H1 (cell line): ENCODE measurements around the gene UPF2. TPM values are rescaled to one million over a fixed set of nuclear protein-coding genes. Genes with fewer than 3 reads are reported as not detected.

ENCODE experiments used
- CTCF ChIA-PET: fragments of 300-600 bp; sonication (Branson Sonifier 250); formaldehyde crosslinking; loops from one replicate; lab custom pipeline; 2021; ENCODE audit not compliant: partially characterized antibody; lab: Charles Lee
- POLR2A ChIA-PET: fragments of 300-600 bp; sonication (Branson Sonifier 250); formaldehyde crosslinking; loops from one replicate; lab custom pipeline; 2021; ENCODE audit warnings: inconsistent platforms; ENCODE audit not compliant: partially characterized antibody; lab: Charles Lee
- DNase-seq, 2 experiments: peaks; one replicate each; pipeline versions ENCODE4 v3.0.0 to v3.0.0-alpha.2; 2010 to 2022; ENCODE audit warnings: low spot score in 2 of 2, low read depth in 1 of 2, mixed read lengths in 1 of 2
- FAIRE-seq: peaks from 2 replicates; lab custom pipeline; 2011; peaks lifted over from hg19 to GRCh38; lab: Jason Lieb, UNC
- H2AFZ ChIP-seq: 2 replicates; pipeline ENCODE4 v1.8.1; 2012; ENCODE audit warnings: low read length, inconsistent platforms
- H2AK5ac ChIP-seq: 2 replicates; pipeline ENCODE4 v1.6.1; 2013; ENCODE audit warnings: low read depth, low read length
- H2BK120ac ChIP-seq: replicated peaks from 2 replicates; pipeline ENCODE3; 2013; ENCODE audit warnings: low read depth, low read length, inconsistent platforms
- H2BK12ac ChIP-seq: 2 replicates; pipeline ENCODE4 v1.6.1; 2013; ENCODE audit warnings: low read depth, low read length
- H2BK15ac ChIP-seq: 2 replicates; pipeline ENCODE4 v1.6.1; 2013; ENCODE audit warnings: low read length
- H2BK20ac ChIP-seq: 2 replicates; pipeline ENCODE4 v1.6.1; 2013; ENCODE audit warnings: low read length
- H2BK5ac ChIP-seq: 2 replicates; pipeline ENCODE4 v1.6.1; 2013; ENCODE audit warnings: low read depth, low read length
- H3K14ac ChIP-seq: 2 replicates; pipeline ENCODE4 v1.6.1; 2013; ENCODE audit warnings: inconsistent platforms; ENCODE audit not compliant: insufficient read length
- H3K18ac ChIP-seq: 2 replicates; pipeline ENCODE4 v1.6.1; 2013; ENCODE audit warnings: low read length; ENCODE audit errors: extremely low read depth
- H3K23ac ChIP-seq: 2 replicates; pipeline ENCODE4 v1.6.1; 2013; ENCODE audit warnings: inconsistent platforms; ENCODE audit not compliant: insufficient read length
- H3K23me2 ChIP-seq: 2 replicates; pipeline ENCODE4 v1.6.1; 2013; ENCODE audit warnings: low read depth, low read length
- H3K27ac ChIP-seq: 2 replicates; pipeline ENCODE4 v1.6.1; 2011; ENCODE audit warnings: low read depth, low read length, inconsistent platforms
- H3K27me3 ChIP-seq, 4 experiments: replicated peaks in 1 of 4; 1 replicate in 1 of 4; 2 replicates in 3 of 4; pipeline versions ENCODE4 v1.6.1 to v1.8.1; 2011 to 2013; ENCODE audit warnings: low read length in 3 of 4, mild to moderate bottlenecking in 3 of 4, inconsistent platforms in 2 of 4, mixed read lengths in 2 of 4, moderate library complexity in 1 of 4; ENCODE audit not compliant: control insufficient read depth in 3 of 4, insufficient read depth in 3 of 4; ENCODE audit errors: extremely low read depth in 1 of 4
- H3K36me3 ChIP-seq, 4 experiments: 2 replicates each; pipeline versions ENCODE4 v1.6.1 to v1.8.1; 2011 to 2013; ENCODE audit warnings: mild to moderate bottlenecking in 4 of 4, low read length in 3 of 4, moderate library complexity in 2 of 4, control low read depth in 1 of 4, inconsistent platforms in 1 of 4; ENCODE audit not compliant: insufficient read depth in 4 of 4, control insufficient read depth in 2 of 4
- H3K4ac ChIP-seq: replicated peaks from 2 replicates; pipeline ENCODE3; 2013; ENCODE audit warnings: low read length, low read depth, mixed read lengths, inconsistent platforms; ENCODE audit not compliant: insufficient read length
- H3K4me1 ChIP-seq, 4 experiments: replicated peaks in 1 of 4; 1 replicate in 1 of 4; 2 replicates in 3 of 4; pipeline versions ENCODE4 v1.6.1 to v1.8.1; 2011 to 2013; ENCODE audit warnings: low read length in 3 of 4, inconsistent platforms in 2 of 4, mixed read lengths in 1 of 4; ENCODE audit not compliant: insufficient read depth in 4 of 4, control insufficient read depth in 3 of 4
- H3K4me2 ChIP-seq, 2 experiments: 2 replicates each; pipeline versions ENCODE4 v1.6.1 to v1.8.1; 2011 to 2013; ENCODE audit warnings: low read depth in 2 of 2, low read length in 2 of 2, control low read depth in 1 of 2, inconsistent platforms in 1 of 2, mild to moderate bottlenecking in 1 of 2; ENCODE audit not compliant: insufficient read depth in 1 of 2
- H3K4me3 ChIP-seq, 4 experiments: fragments of 200-600, 300-600 bp in 1 of 4; sonication (generic), shearing (Covaris generic), sonication (Bioruptor Twin) in 1 of 4; 2 replicates each; pipeline versions ENCODE4 v1.5.1 to v1.8.1; 2011 to 2016; ENCODE audit warnings: low read length in 4 of 4, low read depth in 3 of 4, control low read depth in 2 of 4, inconsistent platforms in 2 of 4, mild to moderate bottlenecking in 2 of 4, mixed read lengths in 1 of 4, moderate library complexity in 1 of 4; ENCODE audit not compliant: insufficient read depth in 2 of 4; ENCODE audit errors: extremely low read depth in 1 of 4
- H3K56ac ChIP-seq: replicated peaks from 2 replicates; pipeline ENCODE3; 2013; ENCODE audit warnings: low read depth, mild to moderate bottlenecking, mixed read lengths, low read length, inconsistent platforms; ENCODE audit not compliant: insufficient read length
- H3K79me1 ChIP-seq: 2 replicates; pipeline ENCODE4 v1.6.1; 2013; ENCODE audit warnings: low read depth, low read length, control low read depth
- H3K79me2 ChIP-seq, 2 experiments: 2 replicates each; pipeline versions ENCODE4 v1.6.1 to v1.8.1; 2012 to 2013; ENCODE audit warnings: low read length in 2 of 2, mild to moderate bottlenecking in 2 of 2, inconsistent platforms in 1 of 2; ENCODE audit not compliant: insufficient read depth in 2 of 2, control insufficient read depth in 1 of 2
- H3K9ac ChIP-seq, 4 experiments: replicated peaks in 1 of 4; 1 replicate in 1 of 4; 2 replicates in 3 of 4; pipeline versions ENCODE4 v1.6.1 to v1.8.1; 2011 to 2013; ENCODE audit warnings: low read depth in 3 of 4, low read length in 3 of 4, control low read depth in 2 of 4, mild to moderate bottlenecking in 2 of 4, moderate library complexity in 2 of 4, inconsistent platforms in 1 of 4; ENCODE audit errors: extremely low read depth in 1 of 4
- H3K9me3 ChIP-seq, 2 experiments: 2 replicates each; pipeline versions ENCODE4 v1.6.1 to v1.8.1; 2012 to 2013; ENCODE audit warnings: mild to moderate bottlenecking in 2 of 2, moderate library complexity in 2 of 2, control low read depth in 1 of 2, inconsistent platforms in 1 of 2, low read depth in 1 of 2, low read length in 1 of 2, mixed read lengths in 1 of 2; ENCODE audit not compliant: insufficient read depth in 2 of 2
- H4K20me1 ChIP-seq, 2 experiments: replicated peaks in 1 of 2; 2 replicates each; pipeline versions ENCODE3 to v1.8.1; 2011 to 2013; ENCODE audit warnings: inconsistent platforms in 2 of 2, low read length in 2 of 2, mild to moderate bottlenecking in 1 of 2; ENCODE audit not compliant: insufficient read depth in 2 of 2, control insufficient read depth in 1 of 2
- H4K5ac ChIP-seq: 2 replicates; pipeline ENCODE4 v1.6.1; 2013; ENCODE audit warnings: low read length, low read depth, mixed read lengths, inconsistent platforms; ENCODE audit not compliant: insufficient read length
- H4K8ac ChIP-seq: 2 replicates; pipeline ENCODE4 v1.8.0; 2013; ENCODE audit warnings: mild to moderate bottlenecking, moderate library complexity, low read length, inconsistent platforms; ENCODE audit not compliant: insufficient read depth; ENCODE audit errors: extremely low read depth
- H4K91ac ChIP-seq: replicated peaks from 2 replicates; pipeline ENCODE3; 2013; ENCODE audit warnings: low read length, mixed read lengths, inconsistent platforms; ENCODE audit not compliant: insufficient read length
- ATF3 ChIP-seq: IDR thresholded peaks from 2 replicates; pipeline ENCODE4 v1.6.1; 2011; ENCODE audit warnings: low read depth, mild to moderate bottlenecking, low read length; ENCODE audit not compliant: insufficient read depth
- JUND ChIP-seq: IDR thresholded peaks from 2 replicates; pipeline ENCODE4 v1.6.1; 2011; ENCODE audit warnings: mild to moderate bottlenecking, improper control_type of control experiment, low read length
- RFX5 ChIP-seq: IDR thresholded peaks from 2 replicates; pipeline ENCODE4 v1.6.1; 2011; ENCODE audit warnings: low read depth, low read length, improper control_type of control experiment, borderline replicate concordance
- TBP ChIP-seq: IDR thresholded peaks from 2 replicates; pipeline ENCODE4 v1.6.1; 2011; ENCODE audit warnings: low read depth, low read length, improper control_type of control experiment
- WGBS, 2 experiments: shearing (Covaris generic) in 1 of 2; methylation state at CpG; one replicate each; pipeline versions ENCODE4 v1.1.6 to v1.1.7; 2013 to 2015; ENCODE audit warnings: low lambda C conversion rate in 2 of 2, mixed read lengths in 2 of 2, inconsistent platforms in 1 of 2, low coverage in 1 of 2, missing lambda C conversion rate in 1 of 2; ENCODE audit not compliant: insufficient replicate concordance in 2 of 2, insufficient coverage in 1 of 2, insufficient read length in 1 of 2; ENCODE audit errors: extremely low coverage in 1 of 2, missing lambda C conversion rate in 1 of 2; 5-methylcytosine and 5-hydroxymethylcytosine counted together
- polyA plus RNA-seq, 7 experiments: library from polyadenylated mRNA; depleted of rRNA in 3 of 7; stranded (reverse) in 5 of 7; unstranded in 2 of 7; fragments of >200 nt in 5 of 7; fragments of 200-250 nt in 2 of 7; gene quantifications; 1 replicate in 5 of 7; 2 replicates in 1 of 7; 4 replicates in 1 of 7; pipeline versions ENCODE4 v1.2.1 to v1.2.3, GENCODE V29; 2011 to 2013; ENCODE audit warnings: missing spikeins in 2 of 7, mixed read lengths in 2 of 7
- total RNA-seq: library from RNA; stranded (reverse); fragmentation: NEBNext Ultra II Directional; extraction: Animal tissue kit (Norgen Biotek cat#: 25700); gene quantifications from 2 replicates; pipeline ENCODE4 v1.2.1, GENCODE V29; 2021

The UPF2 gene
- total and polyA plus RNA-seq, 2 of the 8 experiments (the other 6 are each of a cell fraction or from before 2014, with no cell fraction given) = 6.2 to 32.8 TPM

GRCh38 chr10:12055732-12056131 is 13.1 kb upstream of the UPF2 start:
- TF ChIP-seq ATF3 = no peak
- no peak for TF ChIP-seq RFX5
- no peak for TF ChIP-seq TBP
- TF ChIP-seq JUND = no peak
- no peak overlapping the region for H4K91ac ChIP-seq
- WGBS, 2 experiments = 97% methylated on average over 3 of the region's 5 CpGs; no CpG with 5 or more reads in 1 of the 2 experiments
- H3K9me3 ChIP-seq = no peaks in the 10 kb centered on the region
- CTCF ChIA-PET = no interaction called here
- H3K79me1 ChIP-seq = no peaks in the 10 kb centered on the region
- DNase-seq = no peak
- no peak overlapping the region for H2BK12ac ChIP-seq
- H4K8ac ChIP-seq = no peak overlapping the region
- no peaks in the 10 kb centered on the region for H3K23me2 ChIP-seq
- H3K4me2 ChIP-seq = no peak overlapping the region
- no peak overlapping the region for H3K18ac ChIP-seq
- H3K14ac ChIP-seq = no peak overlapping the region
- no peak for FAIRE-seq
- H2BK20ac ChIP-seq = no peak overlapping the region
- H3K9ac ChIP-seq = no peak overlapping the region
- no peak overlapping the region for H2BK120ac ChIP-seq
- no peak overlapping the region for H3K23ac ChIP-seq
- H4K20me1 ChIP-seq = no peaks in the 10 kb centered on the region
- no peaks in the 10 kb centered on the region for H3K36me3 ChIP-seq
- H3K4me1 ChIP-seq = no peaks in the 10 kb centered on the region
- H3K27ac ChIP-seq = no peak overlapping the region
- no peak overlapping the region for H2BK5ac ChIP-seq
- POLR2A ChIA-PET = interaction anchor here (1.1 to 1.5 kb wide), 3 partner anchors 13 to 18 kb away, joined by 3 to 6 read pairs (median 3); partner anchors contain the start of genes DHTKD1 and UPF2
- no peaks in the 10 kb centered on the region for H3K27me3 ChIP-seq
- no peak overlapping the region for H4K5ac ChIP-seq
- H3K79me2 ChIP-seq = no peaks in the 10 kb centered on the region
- no peak overlapping the region for H2BK15ac ChIP-seq
- H3K4ac ChIP-seq = no peak overlapping the region
- H2AK5ac ChIP-seq = no peak overlapping the region
- no peak overlapping the region for H3K4me3 ChIP-seq
- H3K56ac ChIP-seq = no peak overlapping the region
- H2AFZ ChIP-seq = no peak overlapping the region
